Measurements from ENCODE around the gene IER2. TPM values are rescaled to one million over a fixed set of nuclear protein-coding genes. Genes with fewer than 3 reads are reported as not detected.

The IER2 gene
- total and polyA plus RNA-seq, 9 of the 15 experiments (the other 6 are each of a cell fraction or from before 2014, with no cell fraction given): 4.5 to 205 (median 23.7) TPM

GRCh38 chr19:13146763-13147563, 3.2 kb upstream of the IER2 start (continued):
- TF ChIP-seq, protein P1, sequence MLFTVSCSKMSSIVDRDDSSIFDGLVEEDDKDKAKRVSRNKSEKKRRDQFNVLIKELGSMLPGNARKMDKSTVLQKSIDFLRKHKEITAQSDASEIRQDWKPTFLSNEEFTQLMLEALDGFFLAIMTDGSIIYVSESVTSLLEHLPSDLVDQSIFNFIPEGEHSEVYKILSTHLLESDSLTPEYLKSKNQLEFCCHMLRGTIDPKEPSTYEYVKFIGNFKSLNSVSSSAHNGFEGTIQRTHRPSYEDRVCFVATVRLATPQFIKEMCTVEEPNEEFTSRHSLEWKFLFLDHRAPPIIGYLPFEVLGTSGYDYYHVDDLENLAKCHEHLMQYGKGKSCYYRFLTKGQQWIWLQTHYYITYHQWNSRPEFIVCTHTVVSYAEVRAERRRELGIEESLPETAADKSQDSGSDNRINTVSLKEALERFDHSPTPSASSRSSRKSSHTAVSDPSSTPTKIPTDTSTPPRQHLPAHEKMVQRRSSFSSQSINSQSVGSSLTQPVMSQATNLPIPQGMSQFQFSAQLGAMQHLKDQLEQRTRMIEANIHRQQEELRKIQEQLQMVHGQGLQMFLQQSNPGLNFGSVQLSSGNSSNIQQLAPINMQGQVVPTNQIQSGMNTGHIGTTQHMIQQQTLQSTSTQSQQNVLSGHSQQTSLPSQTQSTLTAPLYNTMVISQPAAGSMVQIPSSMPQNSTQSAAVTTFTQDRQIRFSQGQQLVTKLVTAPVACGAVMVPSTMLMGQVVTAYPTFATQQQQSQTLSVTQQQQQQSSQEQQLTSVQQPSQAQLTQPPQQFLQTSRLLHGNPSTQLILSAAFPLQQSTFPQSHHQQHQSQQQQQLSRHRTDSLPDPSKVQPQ (CRISPR knock-in tag; IDR thresholded peaks at IDR 0.05; ENCODE audit: borderline replicate concordance): no peak
- TF ChIP-seq NFIC (IDR thresholded peaks at IDR 0.05): peak; percentile 97
- no peak for TF ChIP-seq ZEB2 (IDR thresholded peaks at IDR 0.05)
- TF ChIP-seq SMARCA5 (IDR thresholded peaks at IDR 0.05): no peak
- no peak for TF ChIP-seq ASH1L (IDR thresholded peaks at IDR 0.05; ENCODE audit: borderline replicate concordance, low read depth, partially characterized antibody)
- peak; percentile 70; the same call in 1 of the 2 replicates for TF ChIP-seq HBP1 (CRISPR knock-in tag; IDR thresholded peaks at IDR 0.05)
- TF ChIP-seq SMARCE1 (IDR thresholded peaks at IDR 0.05): peak; percentile 75; the same call in 1 of the 2 replicates
- no peak for TF ChIP-seq MAFG (tag; conservative IDR thresholded peaks at IDR 0.05)
- TF ChIP-seq HMG20B (CRISPR knock-in tag; IDR thresholded peaks at IDR 0.05): no peak
- TF ChIP-seq POLR2AphosphoS5 (IDR thresholded peaks at IDR 0.05; ENCODE audit: control insufficient read depth, insufficient read depth, low read depth, low read length): no peak
- peak; percentile 34; the same call in 1 of the 2 replicates for TF ChIP-seq JUND (IDR thresholded peaks at IDR 0.05; ENCODE audit: borderline replicate concordance, low read depth, low read length)
- no peak for TF ChIP-seq JUND (tag; IDR thresholded peaks at IDR 0.05; ENCODE audit: borderline replicate concordance, low read depth, low read length)
- TF ChIP-seq ZNF174 (CRISPR knock-in tag; IDR thresholded peaks at IDR 0.05): no peak
- TF ChIP-seq ZNF518B (CRISPR knock-in tag; IDR thresholded peaks at IDR 0.05): no peak
- TF ChIP-seq FOXA3 (CRISPR knock-in tag; conservative IDR thresholded peaks at IDR 0.05 in 1 of 2, IDR thresholded peaks at IDR 0.05 in 1 of 2): no peak
- no peak for TF ChIP-seq STAG1 (CRISPR knock-in tag; IDR thresholded peaks at IDR 0.05; ENCODE audit: borderline replicate concordance)
- TF ChIP-seq MED1 (CRISPR knock-in tag; IDR thresholded peaks at IDR 0.05; ENCODE audit: borderline replicate concordance): no peak
- no peak for TF ChIP-seq RBM17 (IDR thresholded peaks at IDR 0.05; ENCODE audit: borderline replicate concordance, low read depth, low read length)
- peak; percentile 80 for TF ChIP-seq CEBPG (CRISPR knock-in tag; IDR thresholded peaks at IDR 0.05)
- TF ChIP-seq CEBPG (tag; conservative IDR thresholded peaks at IDR 0.05 in 1 of 2, IDR thresholded peaks at IDR 0.05 in 1 of 2): peak; percentile 61 to 82
